DND-41 (cell line): ENCODE data around the gene SMCO2.

Source experiments
- CTCF ChIP-seq: IDR thresholded peaks from 2 replicates; pipeline ENCODE4 v1.5.1; 2012; ENCODE audit warnings: borderline replicate concordance, low read length, moderate library complexity, mild to moderate bottlenecking; ENCODE audit not compliant: poor library complexity, severe bottlenecking; ENCODE audit errors: extremely low read depth
- EZH2 ChIP-seq: IDR thresholded peaks from 3 replicates; pipeline ENCODE4 v1.6.1; 2012; ENCODE audit warnings: borderline replicate concordance, low read depth, mild to moderate bottlenecking, moderate library complexity, low read length, inconsistent platforms; ENCODE audit not compliant: severe bottlenecking

- no peak for TF ChIP-seq CTCF
- TF ChIP-seq EZH2 = no peak
These were observed 96.1 kb downstream of the SMCO2 start for GRCh38 chr12:27542628-27543027.
